ENCODE results near the gene NTRK2. TPM values are rescaled to one million over a fixed set of nuclear protein-coding genes. Genes with fewer than 3 reads are reported as not detected.
A peak's percentile ranks its signal among the peaks of the same experiment; 100 is the strongest.

The NTRK2 gene
- total and polyA plus RNA-seq, 4 donors, result 0.88 to 48.1 (median 28.2) TPM

DNA sequence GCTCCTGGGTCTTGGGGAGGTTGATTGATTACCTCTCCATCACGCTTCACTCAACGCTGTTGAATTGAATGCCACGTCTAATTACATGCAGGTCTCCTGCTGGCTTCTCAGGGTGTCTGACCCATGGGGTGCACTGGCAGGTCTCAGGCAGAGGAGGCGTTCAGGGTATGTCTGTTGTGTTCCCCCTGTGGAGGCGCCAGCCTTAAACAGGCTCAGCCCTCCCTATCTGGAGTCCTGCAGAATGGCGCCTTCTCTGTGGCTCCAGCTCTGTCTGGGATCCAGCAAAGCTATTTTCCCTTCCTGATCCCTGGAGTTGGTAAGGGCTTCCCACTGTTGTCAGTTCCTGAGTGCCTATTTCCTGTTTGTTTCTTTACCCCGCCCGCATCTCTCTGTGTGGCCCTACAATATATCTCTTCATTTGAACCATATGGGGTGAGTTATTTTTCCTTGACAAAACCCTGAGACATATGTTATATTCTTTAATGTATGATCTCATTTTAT is 150.0 kb downstream of the NTRK2 start:
- Histone ChIP-seq H3K4me1 (ENCODE audit: control insufficient read depth in 1 of 2, insufficient read depth in 2 of 2, low read length in 2 of 2) (peaks cover 0 to 2% of the 10 kb centered on the region in 2 donors), H3K4me3 (ENCODE audit: low read length in 2 of 2) (no peak overlapping the region), H3K36me3 (ENCODE audit: control insufficient read depth in 1 of 2, insufficient read depth in 2 of 2, low read length in 1 of 2) (no peaks in the 10 kb centered on the region), H3K27ac (ENCODE audit: low read depth in 1 of 2, low read length in 2 of 2) (no peak overlapping the region), H3K9me3 (ENCODE audit: control insufficient read depth, low read length) (peaks cover 1% of the 10 kb centered on the region), H3K27me3 (ENCODE audit: control insufficient read depth in 1 of 2, insufficient read depth in 2 of 2, low read length in 1 of 2) (no peaks in the 10 kb centered on the region)
- DNase-seq (no peak), ATAC-seq (ENCODE audit: low FRiP score) (no peak)
- intact Hi-C loops (cut with DNase I), result no loop called here
- WGBS, 2 donors, result 96 to 97% methylated on average over 8 of the region's 8 CpGs

DNA sequence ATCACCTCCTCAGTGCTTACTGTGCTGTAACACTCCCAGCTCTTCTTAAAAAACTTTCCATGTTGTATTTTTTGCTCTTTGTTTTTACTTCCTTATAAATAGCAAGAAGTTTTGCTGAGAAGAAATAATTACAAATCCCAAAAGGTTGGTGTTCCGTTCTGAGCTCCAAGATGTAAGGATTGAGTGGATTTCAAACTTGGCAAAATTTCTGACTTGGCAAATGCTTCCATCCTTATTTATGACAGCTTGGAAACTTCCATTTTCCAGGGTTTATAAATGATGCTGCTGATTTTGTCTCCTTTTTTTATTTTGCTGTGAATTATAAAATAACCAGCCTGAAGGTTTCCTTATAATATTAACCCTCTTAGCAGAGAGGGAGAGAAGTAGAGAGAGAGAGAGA is 151.9 kb downstream of the NTRK2 start:
- Histone ChIP-seq H3K27ac (ENCODE audit: low read depth in 1 of 2, low read length in 2 of 2) (no peak overlapping the region), H3K9me3 (ENCODE audit: control insufficient read depth, low read length) (no peaks in the 10 kb centered on the region), H3K4me3 (ENCODE audit: low read length in 2 of 2) (no peak overlapping the region), H3K4me1 (ENCODE audit: control insufficient read depth in 1 of 2, insufficient read depth in 2 of 2, low read length in 2 of 2) (peaks cover 0 to 2% of the 10 kb centered on the region in 2 donors), H3K36me3 (ENCODE audit: control insufficient read depth in 1 of 2, insufficient read depth in 2 of 2, low read length in 1 of 2) (no peaks in the 10 kb centered on the region), H3K27me3 (ENCODE audit: control insufficient read depth in 1 of 2, insufficient read depth in 2 of 2, low read length in 1 of 2) (no peaks in the 10 kb centered on the region)
- intact Hi-C loops (cut with DNase I), result no loop called here
- DNase-seq (no peak), ATAC-seq (ENCODE audit: low FRiP score) (no peak)
- WGBS, 2 donors, result 4 to 7% methylated on average over 1 of the region's 1 CpG

DNA sequence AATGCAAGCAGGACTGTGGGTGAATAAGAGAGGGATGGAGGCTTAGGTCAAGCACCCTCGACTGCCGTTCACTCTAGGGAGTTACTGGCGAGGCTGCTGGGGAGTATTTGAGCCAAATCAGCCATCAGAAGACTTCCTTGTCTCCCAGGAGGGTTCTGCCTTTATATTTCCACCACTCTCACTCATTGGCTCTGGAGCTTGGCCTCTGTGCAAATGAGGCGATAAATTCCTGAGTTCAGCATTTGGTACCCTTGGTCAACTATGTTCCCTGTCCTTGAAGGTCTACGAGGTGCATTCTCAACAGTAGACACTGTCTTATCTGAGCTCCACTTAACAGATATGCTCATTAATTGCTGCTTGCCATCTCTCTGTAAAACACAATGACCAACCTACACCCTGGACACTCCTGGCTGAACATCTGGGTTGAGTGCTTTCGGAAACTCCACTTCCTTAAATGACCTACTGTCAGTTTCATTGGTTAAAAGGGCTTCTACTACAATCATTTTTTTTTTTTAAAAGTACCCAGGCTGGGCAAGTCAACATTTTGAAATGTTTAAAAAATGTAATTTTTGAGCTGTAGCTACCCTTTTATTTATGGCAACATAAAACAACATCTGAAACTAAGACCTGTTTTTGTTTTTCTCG is 153.2 kb downstream of the NTRK2 start:
- no peak overlapping the region for H3K4me3 ChIP-seq (ENCODE audit: low read length in 2 of 2)
- no peaks in the 10 kb centered on the region for H3K9me3 ChIP-seq (ENCODE audit: control insufficient read depth, low read length)
- no peaks in the 10 kb centered on the region for H3K36me3 ChIP-seq (ENCODE audit: control insufficient read depth in 1 of 2, insufficient read depth in 2 of 2, low read length in 1 of 2)
- ATAC-seq (ENCODE audit: low FRiP score), result peak; percentile 23
- H3K27ac ChIP-seq (ENCODE audit: low read depth in 1 of 2, low read length in 2 of 2), result peak overlapping the region in 1 of 2 donors; percentile 10
- WGBS, 2 donors, result 34 to 51% methylated on average over 7 of the region's 7 CpGs
- intact Hi-C loops (cut with DNase I), result no loop called here
- H3K4me1 ChIP-seq (ENCODE audit: control insufficient read depth in 1 of 2, insufficient read depth in 2 of 2, low read length in 2 of 2), result peaks cover 0 to 2% of the 10 kb centered on the region in 2 donors
- no peaks in the 10 kb centered on the region for H3K27me3 ChIP-seq (ENCODE audit: control insufficient read depth in 1 of 2, insufficient read depth in 2 of 2, low read length in 1 of 2)
- no peak for DNase-seq

DNA sequence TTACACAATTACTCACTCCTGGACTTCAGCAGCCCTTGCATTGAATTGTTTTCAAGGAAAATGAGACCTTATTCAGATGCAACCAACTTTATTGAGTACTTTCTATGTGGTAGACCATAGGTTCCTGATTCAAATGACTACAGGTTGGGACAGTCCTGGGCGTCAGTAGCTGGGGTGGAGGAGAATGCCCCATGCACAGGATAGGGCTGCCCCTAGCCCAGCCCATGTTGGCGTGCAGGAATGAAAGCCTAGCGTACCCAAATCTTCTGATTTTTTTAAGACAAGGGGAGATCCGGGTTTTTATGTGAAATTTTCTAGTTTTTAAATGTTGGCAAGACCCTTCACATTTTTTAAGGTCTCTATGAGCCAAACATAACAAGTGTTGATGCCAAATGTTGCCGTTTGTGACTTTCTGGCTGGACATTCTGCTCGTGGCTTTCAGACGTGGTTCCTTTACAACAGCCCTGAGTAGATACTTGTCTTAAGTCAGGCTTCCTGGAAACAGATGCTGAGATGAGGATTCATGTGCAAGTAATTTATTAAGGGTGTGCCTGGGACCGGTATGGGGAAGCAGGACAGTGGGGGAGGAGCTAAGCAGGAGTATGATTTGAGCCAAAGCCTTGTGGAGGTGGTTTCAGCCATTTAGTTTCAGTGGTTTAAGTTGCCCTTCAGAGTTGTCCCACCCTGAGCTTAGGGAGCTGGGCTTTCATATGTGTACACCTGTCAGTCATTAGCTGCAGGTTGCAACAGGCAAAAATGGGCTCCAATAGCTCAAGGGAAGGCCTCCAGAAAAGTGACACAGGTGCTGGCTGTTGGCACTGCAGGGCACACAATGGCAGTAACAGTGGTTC is 154.1 kb downstream of the NTRK2 start:
- H3K4me1 ChIP-seq (ENCODE audit: control insufficient read depth in 1 of 2, insufficient read depth in 2 of 2, low read length in 2 of 2), result peaks cover 0 to 2% of the 10 kb centered on the region in 2 donors
- intact Hi-C loops (cut with DNase I), result no loop called here
- DNase-seq (peak in 1 of 2 donors; percentile 46), ATAC-seq (ENCODE audit: low FRiP score) (peak; percentile 64)
- no peak overlapping the region for H3K4me3 ChIP-seq (ENCODE audit: low read length in 2 of 2)
- no peaks in the 10 kb centered on the region for H3K9me3 ChIP-seq (ENCODE audit: control insufficient read depth, low read length)
- no peaks in the 10 kb centered on the region for H3K27me3 ChIP-seq (ENCODE audit: control insufficient read depth in 1 of 2, insufficient read depth in 2 of 2, low read length in 1 of 2)
- no peaks in the 10 kb centered on the region for H3K36me3 ChIP-seq (ENCODE audit: control insufficient read depth in 1 of 2, insufficient read depth in 2 of 2, low read length in 1 of 2)
- WGBS, 2 donors, result 1 to 3% methylated on average over 8 of the region's 8 CpGs
- H3K27ac ChIP-seq (ENCODE audit: low read depth in 1 of 2, low read length in 2 of 2), result no peak overlapping the region

DNA sequence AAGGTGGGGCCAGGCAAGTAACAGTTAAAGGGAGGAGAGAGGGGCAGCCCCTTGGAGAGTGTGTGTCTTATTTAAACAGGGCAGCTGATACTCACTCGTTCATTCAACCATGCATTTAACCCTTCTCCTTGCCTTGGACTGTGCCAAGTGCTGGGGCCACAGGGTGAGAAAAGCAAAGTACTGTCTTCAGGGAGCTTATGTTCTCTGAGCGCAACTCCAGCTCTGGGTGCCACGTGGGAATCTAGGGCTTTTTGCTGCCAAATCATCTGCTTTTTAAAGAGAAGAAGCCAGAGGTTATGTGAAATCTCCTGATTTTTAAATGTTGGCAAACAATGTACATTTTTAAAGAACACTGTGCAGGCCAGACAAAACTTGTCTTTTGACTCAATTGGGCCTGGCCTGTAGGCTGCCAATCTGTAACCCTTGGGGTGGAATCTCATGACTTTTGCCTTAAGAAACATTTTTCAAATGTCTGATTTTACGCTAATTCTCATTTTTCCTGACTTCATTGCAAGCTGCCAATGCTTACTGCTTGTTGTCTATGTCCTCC is 157.8 kb downstream of the NTRK2 start:
- no peak overlapping the region for H3K27ac ChIP-seq (ENCODE audit: low read depth in 1 of 2, low read length in 2 of 2)
- 44 to 49% methylated on average over 4 of the region's 4 CpGs for WGBS, 2 donors
- no peaks in the 10 kb centered on the region for H3K9me3 ChIP-seq (ENCODE audit: control insufficient read depth, low read length)
- intact Hi-C loops (cut with DNase I), result no loop called here
- H3K36me3 ChIP-seq (ENCODE audit: control insufficient read depth in 1 of 2, insufficient read depth in 2 of 2, low read length in 1 of 2), result no peaks in the 10 kb centered on the region
- ATAC-seq (ENCODE audit: low FRiP score) (no peak), DNase-seq (no peak)
- no peak overlapping the region for H3K4me3 ChIP-seq (ENCODE audit: low read length in 2 of 2)
- H3K4me1 ChIP-seq (ENCODE audit: control insufficient read depth in 1 of 2, insufficient read depth in 2 of 2, low read length in 2 of 2), result peaks cover 0 to 2% of the 10 kb centered on the region in 2 donors
- no peaks in the 10 kb centered on the region for H3K27me3 ChIP-seq (ENCODE audit: control insufficient read depth in 1 of 2, insufficient read depth in 2 of 2, low read length in 1 of 2)

DNA sequence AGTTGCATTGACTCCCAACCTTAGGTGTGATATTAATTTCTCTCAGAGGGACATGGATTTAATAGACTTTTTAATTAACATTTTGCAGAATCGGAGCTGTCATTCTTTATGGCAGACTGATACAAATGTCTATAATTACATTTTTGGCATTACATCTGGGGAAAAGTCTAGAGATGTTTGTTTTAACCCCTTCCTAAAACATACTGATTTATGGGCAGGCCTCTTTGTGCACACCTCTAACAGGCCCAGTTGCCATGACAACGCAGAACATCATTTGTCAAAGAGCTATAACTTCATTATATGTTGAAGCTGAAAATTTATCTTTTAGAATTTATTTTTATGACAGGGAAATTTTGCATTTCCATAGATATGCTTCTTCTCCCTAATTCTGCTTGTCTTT is 158.5 kb downstream of the NTRK2 start:
- DNase-seq (no peak), ATAC-seq (ENCODE audit: low FRiP score) (no peak)
- Histone ChIP-seq H3K27me3 (ENCODE audit: control insufficient read depth in 1 of 2, insufficient read depth in 2 of 2, low read length in 1 of 2) (no peaks in the 10 kb centered on the region), H3K9me3 (ENCODE audit: control insufficient read depth, low read length) (no peaks in the 10 kb centered on the region), H3K36me3 (ENCODE audit: control insufficient read depth in 1 of 2, insufficient read depth in 2 of 2, low read length in 1 of 2) (no peaks in the 10 kb centered on the region), H3K27ac (ENCODE audit: low read depth in 1 of 2, low read length in 2 of 2) (no peak overlapping the region), H3K4me1 (ENCODE audit: control insufficient read depth in 1 of 2, insufficient read depth in 2 of 2, low read length in 2 of 2) (peaks cover 0 to 2% of the 10 kb centered on the region in 2 donors), H3K4me3 (ENCODE audit: low read length in 2 of 2) (no peak overlapping the region)
- 67 to 80% methylated on average over 2 of the region's 2 CpGs for WGBS, 2 donors
- intact Hi-C loops (cut with DNase I), result no loop called here

DNA sequence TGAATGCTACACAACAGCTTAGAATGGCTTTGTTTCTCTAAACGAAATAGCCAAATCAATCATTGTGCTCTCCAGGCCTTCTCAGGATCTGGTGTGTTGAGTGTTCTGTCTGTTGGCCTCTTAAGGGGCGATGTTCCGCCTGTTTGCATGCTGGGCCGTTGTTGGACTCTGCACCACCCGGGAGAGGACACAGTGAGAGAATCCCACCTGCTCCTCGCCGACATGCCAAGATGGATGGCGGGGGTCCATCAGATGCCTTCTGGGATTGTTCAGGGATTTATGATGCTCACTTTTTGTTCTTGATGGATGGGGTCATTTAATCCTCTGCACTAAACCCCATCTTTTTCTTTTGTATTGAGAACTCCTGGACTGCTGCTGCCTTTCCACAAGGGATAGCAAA is 159.9 kb downstream of the NTRK2 start:
- ATAC-seq (ENCODE audit: low FRiP score) (no peak), DNase-seq (no peak)
- intact Hi-C loops (cut with DNase I), result no loop called here
- Histone ChIP-seq H3K4me1 (ENCODE audit: control insufficient read depth in 1 of 2, insufficient read depth in 2 of 2, low read length in 2 of 2) (no peaks in the 10 kb centered on the region), H3K36me3 (ENCODE audit: control insufficient read depth in 1 of 2, insufficient read depth in 2 of 2, low read length in 1 of 2) (no peaks in the 10 kb centered on the region), H3K9me3 (ENCODE audit: control insufficient read depth, low read length) (no peaks in the 10 kb centered on the region), H3K27me3 (ENCODE audit: control insufficient read depth in 1 of 2, insufficient read depth in 2 of 2, low read length in 1 of 2) (no peaks in the 10 kb centered on the region), H3K4me3 (ENCODE audit: low read length in 2 of 2) (no peak overlapping the region), H3K27ac (ENCODE audit: low read depth in 1 of 2, low read length in 2 of 2) (no peak overlapping the region)
- WGBS, 2 donors, result 92 to 93% methylated on average over 8 of the region's 8 CpGs

DNA sequence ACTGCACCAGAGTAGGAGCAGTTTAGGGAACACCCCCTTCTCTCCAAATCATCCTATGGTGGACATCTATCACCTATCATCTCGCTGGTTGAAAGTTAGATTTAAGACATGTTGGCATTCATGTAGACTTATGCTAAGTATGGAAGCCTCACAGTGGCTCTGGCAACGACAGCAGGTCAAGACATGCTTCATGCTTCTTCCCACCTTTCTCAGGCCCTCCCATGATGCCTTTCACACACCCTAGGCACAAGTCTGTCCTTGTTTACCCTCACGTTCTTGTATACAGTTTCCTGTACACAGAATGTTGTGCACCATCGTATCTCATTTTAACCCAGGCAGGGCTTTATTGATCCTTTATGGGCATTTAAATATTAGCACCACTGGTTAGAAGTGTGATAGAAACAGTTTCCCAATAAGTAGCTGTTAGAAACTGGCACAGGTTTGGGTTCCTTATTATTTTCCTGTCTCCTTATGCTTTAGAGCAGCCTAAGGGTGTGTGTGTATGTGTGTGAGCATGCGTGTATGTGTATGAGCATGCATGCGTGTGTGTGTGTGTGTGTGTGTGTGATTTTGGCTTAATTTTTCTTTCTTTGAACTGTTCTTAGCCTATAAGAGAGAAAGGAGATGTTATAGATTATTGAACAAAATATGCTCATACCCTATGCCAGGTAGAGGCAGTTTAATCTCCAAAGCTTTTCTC is 160.6 kb downstream of the NTRK2 start:
- Histone ChIP-seq H3K9me3 (ENCODE audit: control insufficient read depth, low read length) (no peaks in the 10 kb centered on the region), H3K27me3 (ENCODE audit: control insufficient read depth in 1 of 2, insufficient read depth in 2 of 2, low read length in 1 of 2) (no peaks in the 10 kb centered on the region), H3K4me3 (ENCODE audit: low read length in 2 of 2) (no peak overlapping the region), H3K36me3 (ENCODE audit: control insufficient read depth in 1 of 2, insufficient read depth in 2 of 2, low read length in 1 of 2) (no peaks in the 10 kb centered on the region), H3K27ac (ENCODE audit: low read depth in 1 of 2, low read length in 2 of 2) (no peak overlapping the region), H3K4me1 (ENCODE audit: control insufficient read depth in 1 of 2, insufficient read depth in 2 of 2, low read length in 2 of 2) (no peaks in the 10 kb centered on the region)
- intact Hi-C loops (cut with DNase I), result no loop called here
- WGBS, 2 donors, result 83 to 90% methylated on average over 6 of the region's 6 CpGs
- no peak for ATAC-seq (ENCODE audit: low FRiP score)
- no peak for DNase-seq
